Fibroblast of villous mesenchyme (primary cell): Measurements from ENCODE around the gene SPATA33. TPM values are rescaled to one million over a fixed set of nuclear protein-coding genes. Genes with fewer than 3 reads are reported as not detected.
"Not testable (repeated sequence)": the region's sequence is repeated elsewhere in the genome, so short reads cannot be mapped to it uniquely, and the experiment has no call there.

ENCODE experiments used
- DNase-seq: peaks from one replicate; pipeline ENCODE4 v3.0.0-alpha.2; 2010; ENCODE audit warnings: low read depth
- H3K4me3 ChIP-seq: 2 replicates; pipeline ENCODE4 v1.5.1; 2011; ENCODE audit warnings: low read depth, mild to moderate bottlenecking, low read length
- total RNA-seq: library from RNA; depleted of rRNA; stranded (reverse); fragments of >200 nt; gene quantifications from 2 replicates; pipeline ENCODE4 v1.2.3, GENCODE V29; 2012
- TF ChIP-seq, protein P1 (sequence below): IDR thresholded peaks from 2 replicates; pipeline ENCODE4 v1.5.1; 2012; ENCODE audit warnings: low read depth, mild to moderate bottlenecking, low read length; ENCODE audit not compliant: insufficient read depth

Gene SPATA33
- total RNA-seq, 1 donor = 3.9 TPM

DNA sequence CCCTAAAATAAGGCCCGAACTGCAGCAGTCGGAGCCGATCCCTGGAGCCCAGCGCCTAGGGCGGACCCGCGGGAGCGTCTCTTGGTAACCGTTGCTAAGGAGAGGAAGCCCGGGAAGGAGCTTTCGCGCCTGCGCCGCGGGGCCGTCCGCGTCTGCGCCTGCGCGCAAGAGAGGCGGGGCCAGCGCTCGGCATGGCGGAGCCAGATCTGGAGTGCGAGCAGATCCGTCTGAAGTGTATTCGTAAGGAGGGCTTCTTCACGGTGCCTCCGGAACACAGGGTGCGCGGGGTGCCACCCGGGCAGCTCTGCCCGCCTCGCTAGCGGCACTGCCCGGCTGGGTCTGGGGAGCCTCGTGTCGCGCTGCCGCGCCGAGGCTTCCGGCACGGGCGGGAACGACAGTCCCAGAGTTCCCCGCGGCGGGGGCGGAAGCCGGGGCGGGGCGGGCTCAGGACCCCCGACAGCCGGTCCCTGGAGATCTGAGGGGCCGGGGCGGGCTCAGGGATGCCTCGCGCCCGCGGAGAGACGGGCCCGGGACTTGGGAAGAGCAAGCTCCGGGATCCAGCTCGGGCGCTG is 29.0 kb downstream of the SPATA33 start, which contains the start of gene CDK10:
TSS of gene CDK10 (plus strand) at position 170 of the 572 bp plus-strand sequence. CDS start at position 192, 22 bp downstream.
- TF ChIP-seq, protein P1, sequence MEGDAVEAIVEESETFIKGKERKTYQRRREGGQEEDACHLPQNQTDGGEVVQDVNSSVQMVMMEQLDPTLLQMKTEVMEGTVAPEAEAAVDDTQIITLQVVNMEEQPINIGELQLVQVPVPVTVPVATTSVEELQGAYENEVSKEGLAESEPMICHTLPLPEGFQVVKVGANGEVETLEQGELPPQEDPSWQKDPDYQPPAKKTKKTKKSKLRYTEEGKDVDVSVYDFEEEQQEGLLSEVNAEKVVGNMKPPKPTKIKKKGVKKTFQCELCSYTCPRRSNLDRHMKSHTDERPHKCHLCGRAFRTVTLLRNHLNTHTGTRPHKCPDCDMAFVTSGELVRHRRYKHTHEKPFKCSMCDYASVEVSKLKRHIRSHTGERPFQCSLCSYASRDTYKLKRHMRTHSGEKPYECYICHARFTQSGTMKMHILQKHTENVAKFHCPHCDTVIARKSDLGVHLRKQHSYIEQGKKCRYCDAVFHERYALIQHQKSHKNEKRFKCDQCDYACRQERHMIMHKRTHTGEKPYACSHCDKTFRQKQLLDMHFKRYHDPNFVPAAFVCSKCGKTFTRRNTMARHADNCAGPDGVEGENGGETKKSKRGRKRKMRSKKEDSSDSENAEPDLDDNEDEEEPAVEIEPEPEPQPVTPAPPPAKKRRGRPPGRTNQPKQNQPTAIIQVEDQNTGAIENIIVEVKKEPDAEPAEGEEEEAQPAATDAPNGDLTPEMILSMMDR = no peak
- DNase-seq = peak; percentile 85
- H3K4me3 ChIP-seq = peak within 1 kb of the TSS; percentile 87

DNA sequence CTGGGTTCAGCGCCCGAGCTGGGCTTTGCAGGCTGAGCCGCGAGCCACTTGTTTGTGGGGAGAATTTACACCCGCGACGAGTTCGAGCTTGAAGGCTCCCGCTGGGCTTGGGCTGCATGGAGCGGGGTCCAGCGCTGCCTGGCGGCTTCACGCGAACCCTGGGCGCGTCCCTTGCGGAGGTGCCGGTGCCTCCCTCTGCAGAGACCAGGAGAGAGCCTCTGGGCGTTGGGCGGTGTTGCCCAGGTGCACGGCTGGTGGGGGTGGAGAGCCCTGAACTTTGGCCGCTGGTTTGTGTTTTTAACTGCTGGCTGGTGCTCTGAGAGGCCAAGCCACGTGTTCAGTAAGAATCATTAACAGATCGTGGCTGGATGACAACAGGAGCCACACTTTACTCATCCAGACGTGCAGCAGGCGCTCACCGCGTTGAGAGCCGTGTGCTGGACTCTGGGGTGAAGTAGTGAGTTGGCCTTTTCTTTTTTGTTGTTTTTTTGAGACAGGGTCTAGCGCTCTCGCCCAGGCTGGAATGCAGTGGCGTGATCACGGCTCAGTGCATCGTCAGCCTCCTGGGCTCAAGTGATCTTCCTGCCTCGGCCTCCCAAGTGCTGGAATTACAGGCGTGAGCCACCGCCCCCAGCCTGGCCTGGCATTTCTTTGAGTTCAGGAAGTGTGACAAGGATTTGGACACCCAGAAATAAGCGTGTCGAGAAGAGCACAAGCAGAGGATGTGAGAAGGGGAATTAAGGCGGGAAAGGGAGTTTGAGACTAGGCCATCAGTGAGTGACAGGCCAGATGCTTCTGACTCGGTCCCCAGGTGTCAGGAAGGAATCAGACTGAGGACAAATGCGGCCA is 29.7 kb downstream of the SPATA33 start:
- TF ChIP-seq, protein P1 = no peak
- peak overlapping the region; percentile 87 for H3K4me3 ChIP-seq
- DNase-seq = peak; percentile 46

DNA sequence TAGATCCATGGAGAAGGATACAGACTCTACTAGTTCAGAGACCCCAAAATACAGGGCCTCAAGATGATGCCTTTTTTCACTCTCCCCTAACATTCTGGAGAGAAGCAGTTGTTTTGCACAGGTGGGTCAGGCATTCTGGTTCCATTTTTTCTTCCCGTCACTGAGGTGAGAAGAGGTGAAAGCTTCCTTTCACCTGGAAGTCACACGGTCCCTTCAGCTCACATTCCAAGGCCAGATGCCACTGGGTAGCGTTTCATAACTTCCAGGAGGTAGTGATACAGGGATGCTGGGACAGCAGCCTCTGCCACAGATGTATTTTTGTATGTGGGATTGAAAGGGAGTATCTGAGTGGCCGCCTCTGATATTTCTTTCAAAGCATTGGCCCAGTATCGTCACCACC is 30.8 kb downstream of the SPATA33 start:
- TF ChIP-seq, protein P1 = no peak
- no peak overlapping the region for H3K4me3 ChIP-seq
- no peak for DNase-seq

DNA sequence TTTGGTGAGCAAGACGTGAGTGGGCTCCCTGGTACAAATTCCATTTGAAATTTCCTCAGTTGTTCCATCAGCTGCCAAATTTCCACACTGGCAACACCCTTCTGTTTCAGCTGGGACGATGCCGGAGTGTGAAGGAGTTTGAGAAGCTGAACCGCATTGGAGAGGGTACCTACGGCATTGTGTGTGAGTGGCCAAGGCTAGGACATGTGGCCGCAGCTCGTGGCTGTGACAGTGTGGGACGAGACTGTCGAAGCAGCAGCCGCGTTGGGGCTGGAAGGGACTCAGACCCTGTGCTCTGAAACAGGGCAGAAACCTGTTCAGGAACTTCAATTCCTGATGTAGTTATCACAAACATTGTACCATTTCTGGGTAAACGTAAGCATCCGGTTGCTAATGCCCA is 31.5 kb downstream of the SPATA33 start:
- no peak for DNase-seq
- TF ChIP-seq, protein P1 = no peak
- no peak overlapping the region for H3K4me3 ChIP-seq

DNA sequence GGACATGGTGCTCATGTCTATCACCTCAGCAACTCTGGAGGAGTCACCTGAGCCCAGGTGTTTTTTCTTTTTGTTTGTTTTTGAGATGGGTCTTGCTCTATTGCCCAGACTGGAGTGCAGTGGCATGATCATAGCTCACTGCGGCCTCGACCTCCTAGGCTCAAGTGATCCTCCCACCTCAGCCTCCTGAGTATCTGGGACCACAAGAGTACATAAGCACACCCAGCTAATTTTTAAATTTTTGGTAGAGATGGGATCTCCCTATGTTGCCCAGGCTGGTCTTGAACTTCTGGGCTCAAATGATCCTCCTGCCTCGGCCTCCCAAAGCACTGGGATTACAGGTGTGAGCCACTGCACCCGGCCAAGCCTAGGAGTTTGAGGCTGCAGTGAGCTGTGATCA is 32.0 kb downstream of the SPATA33 start:
- not testable (repeated sequence) for H3K4me3 ChIP-seq

DNA sequence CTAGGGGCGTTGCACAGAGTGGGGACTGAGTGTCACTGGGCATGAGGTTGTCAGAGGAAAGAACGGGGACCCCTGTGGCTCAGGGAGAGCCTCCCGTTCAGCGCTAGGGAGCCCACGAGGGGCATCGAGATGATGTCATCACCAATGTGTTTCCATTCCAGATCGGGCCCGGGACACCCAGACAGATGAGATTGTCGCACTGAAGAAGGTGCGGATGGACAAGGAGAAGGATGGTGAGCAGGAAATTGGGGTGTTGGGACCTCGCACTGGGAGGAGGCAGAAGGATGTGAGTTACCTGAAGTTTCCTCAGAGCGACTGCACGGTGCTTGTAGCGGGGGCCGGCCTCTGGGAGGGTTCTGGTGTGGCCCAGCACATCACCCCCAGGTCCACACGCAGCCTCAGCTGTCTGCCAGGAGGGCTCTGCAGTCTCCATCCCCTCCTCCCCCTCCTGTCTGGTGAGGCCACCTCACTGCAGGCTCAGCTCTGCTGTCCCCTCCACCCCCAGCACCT is 32.8 kb downstream of the SPATA33 start:
- no peak overlapping the region for H3K4me3 ChIP-seq
- TF ChIP-seq, protein P1 = no peak
- DNase-seq = no peak

More for the DNA sequence above, 32.0 kb downstream of the SPATA33 start:
- not testable (repeated sequence) for DNase-seq
